Activated naive CD8-positive, alpha-beta T cell treated with anti-CD3 and anti-CD28 coated beads for 36 hours (primary cell): ENCODE data around the gene OR5AN1. TPM values are rescaled to one million over a fixed set of nuclear protein-coding genes. Genes with fewer than 3 reads are reported as not detected.
"Not testable (repeated sequence)": the region's sequence is repeated elsewhere in the genome, so short reads cannot be mapped to it uniquely, and the experiment has no call there.

Source experiments
- DNase-seq: peaks from one replicate; pipeline ENCODE4 v3.0.0; 2021
- H3K27ac Mint-ChIP-seq: one replicate; pipeline ENCODE4 v1.8.0; 2022; ENCODE audit warnings: mild to moderate bottlenecking, moderate library complexity, mixed read lengths
- H3K27me3 Mint-ChIP-seq: one replicate; pipeline ENCODE4 v1.8.0; 2022; ENCODE audit warnings: mild to moderate bottlenecking, mixed read lengths
- H3K36me3 Mint-ChIP-seq: one replicate; pipeline ENCODE4 v1.8.0; 2021; ENCODE audit warnings: mild to moderate bottlenecking, mixed read lengths
- H3K4me1 Mint-ChIP-seq: one replicate; pipeline ENCODE4 v1.8.0; 2021; ENCODE audit warnings: mixed read lengths
- H3K4me3 Mint-ChIP-seq: one replicate; pipeline ENCODE4 v1.8.0; 2022; ENCODE audit warnings: mild to moderate bottlenecking, moderate library complexity, mixed read lengths
- H3K9me3 Mint-ChIP-seq: one replicate; pipeline ENCODE4 v1.8.0; 2022; ENCODE audit warnings: mixed read lengths
- total RNA-seq, 2 experiments: library from RNA; stranded (reverse); gene quantifications; one replicate each; pipeline ENCODE4 v1.2.3, GENCODE V29; 2021

OR5AN1 gene, protein sequence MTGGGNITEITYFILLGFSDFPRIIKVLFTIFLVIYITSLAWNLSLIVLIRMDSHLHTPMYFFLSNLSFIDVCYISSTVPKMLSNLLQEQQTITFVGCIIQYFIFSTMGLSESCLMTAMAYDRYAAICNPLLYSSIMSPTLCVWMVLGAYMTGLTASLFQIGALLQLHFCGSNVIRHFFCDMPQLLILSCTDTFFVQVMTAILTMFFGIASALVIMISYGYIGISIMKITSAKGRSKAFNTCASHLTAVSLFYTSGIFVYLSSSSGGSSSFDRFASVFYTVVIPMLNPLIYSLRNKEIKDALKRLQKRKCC
- total RNA-seq = not detected

DNA sequence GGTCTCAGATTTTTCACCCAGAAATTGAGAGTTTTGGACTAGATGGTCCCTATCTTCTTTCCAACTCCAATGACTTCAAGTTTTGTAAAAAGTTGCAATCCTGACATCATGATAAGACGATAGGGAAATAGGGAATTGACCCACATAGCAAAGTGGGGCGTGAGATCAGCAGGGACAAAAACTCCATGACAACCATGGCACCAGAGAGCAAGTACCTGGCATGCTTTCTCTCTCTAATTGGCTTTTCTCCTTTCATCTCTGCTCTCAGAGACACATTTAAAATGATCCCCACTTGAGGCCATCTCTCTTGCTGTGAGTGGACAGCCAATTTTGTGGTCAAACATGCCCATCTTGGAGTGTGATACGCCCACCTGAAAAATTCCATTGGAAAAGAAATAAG is at the start of gene OR5AN1:
Gene OR5AN1, plus strand, starts transcription at position 301 of the 400 bp plus-strand sequence. CDS start 5,564 bp downstream, outside the sequence.
- Mint-ChIP-seq H3K36me3 (no peaks in the 10 kb centered on the region), H3K27ac (no peak within 1 kb of the TSS), H3K9me3 (no peaks in the 10 kb centered on the region), H3K4me1 (no peaks in the 10 kb centered on the region), H3K4me3 (no peak within 1 kb of the TSS), H3K27me3 (peaks cover 17% of the 10 kb centered on the region)
- no peak for DNase-seq

DNA sequence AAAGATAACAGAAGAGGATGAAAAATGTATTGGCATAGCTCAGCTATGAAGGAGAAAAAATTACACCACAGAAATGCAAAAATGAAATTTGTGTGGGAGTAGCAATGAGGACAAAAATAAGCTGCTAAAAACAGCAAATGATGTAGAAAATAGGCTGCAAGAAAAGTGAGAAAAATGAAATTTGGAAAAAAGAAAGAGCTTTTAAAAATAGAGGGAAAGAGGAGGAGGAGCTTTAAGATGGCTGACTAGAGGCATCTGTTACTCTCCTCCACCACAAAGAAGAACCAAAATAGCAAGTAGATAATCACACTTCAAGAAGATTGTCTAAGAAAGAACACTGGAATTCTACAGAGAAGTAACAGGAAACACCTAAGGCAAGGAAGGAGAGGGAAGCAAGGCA is 23.7 kb upstream of the OR5AN1 start:
- DNase-seq = no peak
- Mint-ChIP-seq H3K4me1 (no peaks in the 10 kb centered on the region), H3K36me3 (no peaks in the 10 kb centered on the region), H3K27me3 (peaks cover 15% of the 10 kb centered on the region), H3K27ac (no peak overlapping the region), H3K4me3 (no peak overlapping the region), H3K9me3 (peaks cover 3% of the 10 kb centered on the region)

DNA sequence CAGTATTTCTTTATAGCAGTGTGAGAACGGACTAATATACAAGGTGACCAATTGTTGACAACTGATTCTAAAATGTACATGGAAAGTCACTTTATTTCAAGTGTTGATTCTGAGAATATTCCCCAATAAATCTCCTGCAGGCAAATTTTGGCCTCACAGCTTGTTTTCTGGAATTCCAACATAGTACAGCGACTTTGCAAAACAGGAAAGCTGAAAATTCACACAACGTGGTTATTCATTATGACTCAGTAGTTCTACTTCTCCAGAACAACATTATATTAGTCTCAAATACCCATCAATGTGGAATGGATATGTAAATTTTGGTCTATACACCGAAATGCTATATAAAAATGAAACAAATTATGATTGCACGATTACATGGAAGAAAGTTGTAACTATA is 22.5 kb upstream of the OR5AN1 start:
- H3K27ac Mint-ChIP-seq = no peak overlapping the region
- DNase-seq = no peak
- peaks cover 7% of the 10 kb centered on the region for H3K9me3 Mint-ChIP-seq
- H3K27me3 Mint-ChIP-seq = peaks cover 11% of the 10 kb centered on the region
- no peaks in the 10 kb centered on the region for H3K36me3 Mint-ChIP-seq
- no peak overlapping the region for H3K4me3 Mint-ChIP-seq
- H3K4me1 Mint-ChIP-seq = no peaks in the 10 kb centered on the region

- H3K36me3 Mint-ChIP-seq = no peaks in the 10 kb centered on the region
- H3K4me3 Mint-ChIP-seq = no peak overlapping the region
- no peak overlapping the region for H3K27ac Mint-ChIP-seq
- no peaks in the 10 kb centered on the region for H3K4me1 Mint-ChIP-seq
- DNase-seq = no peak
- H3K27me3 Mint-ChIP-seq = peaks cover 6% of the 10 kb centered on the region
- H3K9me3 Mint-ChIP-seq = peaks cover 8% of the 10 kb centered on the region
These were observed 21.8 kb upstream of the OR5AN1 start for GRCh38 chr11:59336931-59337330.

DNA sequence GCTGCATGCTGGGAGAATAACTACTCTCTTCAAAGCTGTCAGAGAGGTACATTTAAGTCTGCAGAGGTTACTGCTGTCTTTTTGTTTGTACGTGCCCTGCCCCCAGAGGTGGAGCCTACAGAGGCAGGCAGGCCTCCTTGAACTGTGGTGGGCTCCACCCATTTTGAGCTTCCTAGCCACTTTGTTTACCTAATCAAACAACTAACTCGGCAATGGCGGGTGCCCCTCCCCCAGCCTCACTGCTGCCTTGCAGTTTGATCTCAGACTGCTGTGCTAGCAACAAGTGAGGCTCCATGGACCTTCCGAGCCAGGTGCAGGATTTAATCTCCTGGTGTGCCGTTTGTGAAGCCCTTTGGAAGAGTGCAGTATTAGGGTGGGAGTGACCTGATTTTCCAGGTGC is 9.0 kb upstream of the OR5AN1 start:
- DNase-seq = not testable (repeated sequence)

GRCh38 chr11:59355226-59355625 is 3.5 kb upstream of the OR5AN1 start:
- Mint-ChIP-seq H3K4me3 (no peak overlapping the region), H3K27ac (no peak overlapping the region), H3K4me1 (no peaks in the 10 kb centered on the region), H3K9me3 (no peaks in the 10 kb centered on the region), H3K27me3 (peaks cover 20% of the 10 kb centered on the region), H3K36me3 (no peaks in the 10 kb centered on the region)
- DNase-seq = no peak

More for the DNA sequence above, 9.0 kb upstream of the OR5AN1 start:
- not testable (repeated sequence) for H3K4me1 Mint-ChIP-seq, H3K9me3 Mint-ChIP-seq, H3K27ac Mint-ChIP-seq, H3K4me3 Mint-ChIP-seq, H3K36me3 Mint-ChIP-seq
- H3K27me3 Mint-ChIP-seq = peaks cover 28% of the 10 kb centered on the region

- H3K36me3 Mint-ChIP-seq = no peaks in the 10 kb centered on the region
- H3K9me3 Mint-ChIP-seq = no peaks in the 10 kb centered on the region
- H3K27me3 Mint-ChIP-seq = peaks cover 20% of the 10 kb centered on the region
- DNase-seq = no peak
- H3K4me1 Mint-ChIP-seq = no peaks in the 10 kb centered on the region
- no peak overlapping the region for H3K4me3 Mint-ChIP-seq
- H3K27ac Mint-ChIP-seq = no peak overlapping the region
These were observed 2.1 kb upstream of the OR5AN1 start for GRCh38 chr11:59356561-59356960.

DNA sequence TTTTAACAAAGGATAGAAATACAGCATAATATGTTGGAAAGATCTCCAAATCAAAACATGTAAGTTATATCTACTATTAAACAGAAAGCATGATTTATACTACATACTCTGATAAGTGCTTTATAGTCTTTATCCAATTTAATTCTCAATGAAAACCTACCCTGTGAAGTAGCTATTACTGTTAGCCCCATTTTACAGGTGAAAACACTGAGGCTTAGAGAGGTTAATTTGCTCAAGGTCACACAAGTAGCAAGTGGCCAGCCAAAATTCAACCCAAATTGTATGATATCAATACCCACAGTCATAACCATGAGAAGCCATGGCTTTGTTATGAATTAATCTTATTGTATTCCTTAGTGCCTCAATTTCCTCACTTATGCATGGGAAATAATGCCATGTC is 675 bp upstream of the OR5AN1 start:
- no peaks in the 10 kb centered on the region for H3K4me1 Mint-ChIP-seq
- H3K27ac Mint-ChIP-seq = no peak overlapping the region
- DNase-seq = no peak
- H3K27me3 Mint-ChIP-seq = peaks cover 22% of the 10 kb centered on the region
- no peaks in the 10 kb centered on the region for H3K36me3 Mint-ChIP-seq
- H3K9me3 Mint-ChIP-seq = no peaks in the 10 kb centered on the region
- no peak overlapping the region for H3K4me3 Mint-ChIP-seq

DNA sequence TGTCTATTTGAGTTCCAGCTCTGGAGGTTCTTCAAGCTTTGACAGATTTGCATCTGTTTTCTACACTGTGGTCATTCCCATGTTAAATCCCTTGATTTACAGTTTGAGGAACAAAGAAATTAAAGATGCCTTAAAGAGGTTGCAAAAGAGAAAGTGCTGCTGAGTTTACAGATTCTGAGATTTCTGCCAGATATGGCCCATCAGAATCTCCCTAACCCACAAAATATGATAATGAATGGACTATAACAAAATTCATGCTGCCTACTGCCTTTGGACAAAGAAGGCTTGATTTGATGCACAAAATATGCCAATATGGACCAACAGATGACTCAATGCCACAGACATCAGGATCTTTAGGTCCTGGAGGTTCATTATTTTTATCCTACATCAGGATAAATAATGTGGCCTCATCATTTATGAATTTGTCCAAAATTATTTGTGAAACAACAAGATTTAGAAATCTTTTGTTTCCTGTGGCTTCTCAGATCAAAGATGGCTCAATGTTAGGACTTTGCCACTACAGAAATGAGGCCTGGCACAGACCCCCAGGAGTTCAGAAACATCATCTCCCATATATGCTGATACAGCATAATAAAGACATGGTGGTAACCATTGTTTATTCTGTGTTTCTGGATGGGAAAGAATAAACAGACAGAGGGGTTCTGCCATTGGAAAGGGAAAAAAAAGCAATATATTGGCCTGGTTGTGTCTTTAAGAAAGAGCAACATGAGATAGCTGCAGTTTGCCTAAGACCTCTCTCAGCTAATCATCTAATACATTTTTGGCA is 6.7 kb downstream of the OR5AN1 start:
- Mint-ChIP-seq H3K27me3 (peaks cover 8% of the 10 kb centered on the region), H3K36me3 (no peaks in the 10 kb centered on the region), H3K4me3 (no peak overlapping the region), H3K27ac (no peak overlapping the region), H3K9me3 (peaks cover 5% of the 10 kb centered on the region), H3K4me1 (no peaks in the 10 kb centered on the region)
- no peak for DNase-seq

DNA sequence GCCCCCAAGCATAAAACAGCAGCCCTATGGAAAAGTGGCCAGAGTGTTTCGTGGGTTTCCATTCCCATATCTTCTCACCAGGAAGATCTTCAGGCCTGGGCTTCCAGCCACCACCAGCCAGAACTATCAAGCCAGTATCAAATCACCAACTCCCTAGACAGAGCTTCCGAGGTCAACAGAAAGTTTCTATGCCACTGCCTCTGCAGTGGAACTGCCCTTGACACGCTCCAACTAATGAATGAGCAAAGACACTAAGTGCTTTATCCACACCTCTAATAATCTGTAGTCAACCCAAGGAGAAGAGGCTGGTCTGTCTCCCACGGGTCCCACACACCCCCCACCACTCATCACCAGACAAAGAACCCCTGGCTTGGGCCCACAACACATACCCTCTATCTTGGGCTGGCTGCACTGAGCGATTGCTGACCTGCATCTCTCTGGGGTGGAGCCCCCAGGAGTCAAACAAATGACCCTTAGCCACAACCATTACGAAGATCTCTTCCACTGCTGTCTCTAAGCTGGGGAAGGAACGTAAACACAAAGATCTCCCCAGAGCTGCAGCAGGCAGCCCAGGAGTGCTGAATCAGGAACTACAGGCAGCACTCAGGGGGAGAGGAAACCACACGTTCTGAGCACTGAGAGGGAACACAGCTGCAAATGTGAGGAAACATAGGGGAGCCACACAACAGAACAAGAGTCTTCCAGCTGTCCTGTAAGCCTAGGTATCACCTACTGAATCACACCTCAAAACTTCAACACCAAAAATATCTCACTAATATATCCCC is 9.7 kb downstream of the OR5AN1 start:
- Mint-ChIP-seq H3K4me1 (no peaks in the 10 kb centered on the region), H3K36me3 (no peaks in the 10 kb centered on the region), H3K4me3 (no peak overlapping the region), H3K27ac (no peak overlapping the region), H3K27me3 (peaks cover 5% of the 10 kb centered on the region), H3K9me3 (peaks cover 8% of the 10 kb centered on the region)
- no peak for DNase-seq

- H3K27ac Mint-ChIP-seq = not testable (repeated sequence)
These were observed 13.6 kb downstream of the OR5AN1 start for GRCh38 chr11:59372324-59372723.

DNA sequence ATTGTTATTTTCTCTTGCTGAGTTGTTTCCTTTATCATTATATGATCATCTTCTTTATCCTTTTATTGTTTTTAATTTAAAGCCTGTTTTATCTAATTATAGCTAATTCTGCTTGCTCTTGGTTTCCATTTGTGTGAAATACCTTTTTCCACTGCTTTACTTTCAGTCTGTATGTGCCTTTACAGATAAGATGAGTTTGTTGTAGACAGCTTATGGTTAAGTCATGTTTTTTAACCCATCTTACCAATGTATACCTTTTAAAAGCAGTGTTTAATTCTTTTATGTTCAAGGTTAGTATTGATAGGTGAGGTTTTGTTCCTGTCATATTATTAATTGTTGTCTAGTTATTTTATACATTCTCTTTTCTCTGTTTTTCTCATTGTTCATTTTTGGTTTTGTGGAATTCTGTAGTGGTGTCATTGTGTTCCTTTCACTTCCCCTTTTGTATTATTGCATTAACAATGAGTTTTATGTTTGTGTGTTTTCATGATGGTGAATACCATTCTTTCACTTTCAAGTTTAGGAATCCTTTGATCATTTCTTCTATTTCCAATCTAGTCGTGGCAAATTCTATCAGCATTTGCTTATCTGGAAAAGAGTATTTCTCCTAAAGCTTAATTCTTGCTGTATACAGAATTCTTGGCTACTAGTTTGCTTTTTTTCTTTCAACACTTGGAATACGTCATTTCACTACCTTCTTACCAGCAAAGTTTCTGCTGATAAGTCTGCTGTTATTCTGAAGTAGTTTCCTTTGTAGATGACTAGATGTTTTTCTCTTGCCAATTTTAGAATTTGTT is 21.8 kb downstream of the OR5AN1 start:
- peaks cover under 1% of the 10 kb centered on the region for H3K27me3 Mint-ChIP-seq
- H3K9me3 Mint-ChIP-seq = peaks cover 7% of the 10 kb centered on the region
- DNase-seq = no peak
- no peak overlapping the region for H3K4me3 Mint-ChIP-seq
- no peaks in the 10 kb centered on the region for H3K4me1 Mint-ChIP-seq
- no peaks in the 10 kb centered on the region for H3K36me3 Mint-ChIP-seq
- no peak overlapping the region for H3K27ac Mint-ChIP-seq

More at GRCh38 chr11:59372324-59372723, 13.6 kb downstream of the OR5AN1 start:
- H3K4me3 Mint-ChIP-seq, H3K36me3 Mint-ChIP-seq, DNase-seq, H3K4me1 Mint-ChIP-seq: not testable (repeated sequence)
- Mint-ChIP-seq H3K9me3 (peaks cover 14% of the 10 kb centered on the region), H3K27me3 (peaks cover 19% of the 10 kb centered on the region)

DNA sequence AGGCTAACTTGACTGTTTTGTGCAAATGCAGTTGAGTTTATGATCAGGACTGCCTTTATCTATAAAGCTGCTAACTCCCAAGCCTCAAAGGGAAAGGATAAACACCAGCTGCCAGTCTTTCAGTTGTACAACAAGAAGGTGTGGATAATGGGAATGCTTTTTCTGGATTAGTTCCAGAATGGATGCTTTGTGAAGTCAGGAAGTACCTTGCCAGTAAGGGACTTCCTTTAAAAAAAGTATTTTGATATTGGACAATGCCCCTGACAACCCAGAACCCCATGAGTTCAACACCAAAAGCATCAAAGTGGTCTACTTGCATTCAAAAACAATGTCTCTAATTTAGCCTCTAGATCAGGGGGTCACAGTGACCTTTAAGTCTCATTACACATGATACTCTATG is 35.5 kb downstream of the OR5AN1 start:
- Mint-ChIP-seq H3K4me1 (no peaks in the 10 kb centered on the region), H3K27ac (no peak overlapping the region), H3K36me3 (no peaks in the 10 kb centered on the region), H3K27me3 (no peaks in the 10 kb centered on the region), H3K4me3 (no peak overlapping the region), H3K9me3 (no peaks in the 10 kb centered on the region)
- no peak for DNase-seq

- Mint-ChIP-seq H3K4me1 (no peaks in the 10 kb centered on the region), H3K9me3 (peaks cover 12% of the 10 kb centered on the region), H3K27ac (no peak overlapping the region), H3K27me3 (no peaks in the 10 kb centered on the region), H3K4me3 (no peak overlapping the region), H3K36me3 (no peaks in the 10 kb centered on the region)
- DNase-seq = no peak
These were observed 42.0 kb downstream of the OR5AN1 start for GRCh38 chr11:59400461-59401261.
